DND-41 (cell line): ENCODE results near the gene DTX3L.

Source experiments
- ATAC-seq: fragments of 200-7000 bp; cut with Tn5 transposase; 3 replicates; pipeline ENCODE4 v1.9.1; 2021; ENCODE audit warnings: low read depth; ENCODE audit not compliant: insufficient read depth
- DNase-seq: peaks from one replicate; pipeline ENCODE4 v3.0.0-alpha.2; 2020
- H2AFZ ChIP-seq: 2 replicates; pipeline ENCODE4 v1.6.0; 2012; ENCODE audit warnings: low read depth, low read length
- H3K27ac ChIP-seq: 2 replicates; pipeline ENCODE4 v1.5.1; 2012; ENCODE audit warnings: low read length, inconsistent platforms
- H3K27me3 ChIP-seq: fragments of 200-600 bp; sonication (generic); 2 replicates; pipeline ENCODE4 v1.6.0; 2012; ENCODE audit warnings: low read length, mild to moderate bottlenecking, inconsistent platforms; ENCODE audit not compliant: insufficient read depth, poor library complexity
- H3K36me3 ChIP-seq: 2 replicates; pipeline ENCODE4 v1.5.1; 2012; ENCODE audit warnings: low read length, inconsistent platforms; ENCODE audit not compliant: insufficient read depth
- H3K4me1 ChIP-seq: 2 replicates; pipeline ENCODE4 v1.5.1; 2012; ENCODE audit warnings: mild to moderate bottlenecking, low read length; ENCODE audit not compliant: insufficient read depth
- H3K4me2 ChIP-seq: 2 replicates; pipeline ENCODE4 v1.6.0; 2012; ENCODE audit warnings: mild to moderate bottlenecking, moderate library complexity, low read length, inconsistent platforms; ENCODE audit not compliant: insufficient read depth
- H3K4me3 ChIP-seq, 2 experiments: fragments of 200-600 bp in 1 of 2; shearing (Covaris generic) in 1 of 2; 2 replicates each; pipeline ENCODE4 v1.5.1; 2012 to 2016; ENCODE audit warnings: inconsistent platforms in 2 of 2, low read length in 2 of 2, mild to moderate bottlenecking in 2 of 2, low read depth in 1 of 2, moderate library complexity in 1 of 2
- H3K79me2 ChIP-seq: 2 replicates; pipeline ENCODE4 v1.6.0; 2012; ENCODE audit warnings: low read length, inconsistent platforms; ENCODE audit not compliant: insufficient read depth
- H3K9ac ChIP-seq: 2 replicates; pipeline ENCODE4 v1.6.0; 2012; ENCODE audit warnings: low read depth, mild to moderate bottlenecking, inconsistent platforms, low read length, moderate library complexity
- H3K9me3 ChIP-seq: 2 replicates; pipeline ENCODE4 v1.5.1; 2012; ENCODE audit warnings: low read length, moderate library complexity, mild to moderate bottlenecking, inconsistent platforms; ENCODE audit not compliant: insufficient read depth, severe bottlenecking
- H4K20me1 ChIP-seq: 2 replicates; pipeline ENCODE4 v1.6.0; 2012; ENCODE audit warnings: low read length; ENCODE audit not compliant: insufficient read depth
- EZH2 ChIP-seq: IDR thresholded peaks from 3 replicates; pipeline ENCODE4 v1.6.1; 2012; ENCODE audit warnings: borderline replicate concordance, low read depth, mild to moderate bottlenecking, moderate library complexity, low read length, inconsistent platforms; ENCODE audit not compliant: severe bottlenecking
- TF ChIP-seq, protein P1 (sequence below): IDR thresholded peaks from 2 replicates; pipeline ENCODE4 v1.5.1; 2012; ENCODE audit warnings: borderline replicate concordance, low read length, moderate library complexity, mild to moderate bottlenecking; ENCODE audit not compliant: poor library complexity, severe bottlenecking; ENCODE audit errors: extremely low read depth

Gene DTX3L

DNA sequence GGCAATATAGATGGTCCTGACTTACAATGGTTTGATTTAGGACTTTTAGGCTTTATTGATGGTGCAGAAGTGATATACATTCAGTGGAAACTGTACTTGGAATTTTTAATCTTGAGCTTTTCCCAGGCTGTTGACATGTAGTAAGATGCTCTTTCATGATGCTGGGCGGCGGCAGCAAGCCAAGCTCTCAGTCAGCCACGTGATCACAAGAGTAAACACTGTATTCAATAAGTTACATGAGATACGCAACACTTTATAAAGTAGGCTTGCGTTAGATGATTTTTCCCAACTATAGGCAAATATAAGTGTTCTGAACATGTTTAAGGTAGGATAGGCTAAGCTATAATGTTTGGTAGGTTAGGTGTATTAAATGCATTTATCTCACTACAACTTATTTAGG lies 18.0 kb upstream of the DTX3L start:
- Histone ChIP-seq H3K27ac (no peak overlapping the region), H4K20me1 (no peaks in the 10 kb centered on the region), H3K4me1 (no peaks in the 10 kb centered on the region), H3K4me2 (no peak overlapping the region), H3K4me3 (no peak overlapping the region), H3K9me3 (no peaks in the 10 kb centered on the region), H3K36me3 (peaks cover 69% of the 10 kb centered on the region; the same call in 1 of the 2 replicates), H3K79me2 (no peaks in the 10 kb centered on the region), H2AFZ (no peak overlapping the region), H3K9ac (no peak overlapping the region), H3K27me3 (no peaks in the 10 kb centered on the region)
- no peak for DNase-seq
- ATAC-seq, result no peak
- TF ChIP-seq EZH2, result no peak
- TF ChIP-seq, protein P1, sequence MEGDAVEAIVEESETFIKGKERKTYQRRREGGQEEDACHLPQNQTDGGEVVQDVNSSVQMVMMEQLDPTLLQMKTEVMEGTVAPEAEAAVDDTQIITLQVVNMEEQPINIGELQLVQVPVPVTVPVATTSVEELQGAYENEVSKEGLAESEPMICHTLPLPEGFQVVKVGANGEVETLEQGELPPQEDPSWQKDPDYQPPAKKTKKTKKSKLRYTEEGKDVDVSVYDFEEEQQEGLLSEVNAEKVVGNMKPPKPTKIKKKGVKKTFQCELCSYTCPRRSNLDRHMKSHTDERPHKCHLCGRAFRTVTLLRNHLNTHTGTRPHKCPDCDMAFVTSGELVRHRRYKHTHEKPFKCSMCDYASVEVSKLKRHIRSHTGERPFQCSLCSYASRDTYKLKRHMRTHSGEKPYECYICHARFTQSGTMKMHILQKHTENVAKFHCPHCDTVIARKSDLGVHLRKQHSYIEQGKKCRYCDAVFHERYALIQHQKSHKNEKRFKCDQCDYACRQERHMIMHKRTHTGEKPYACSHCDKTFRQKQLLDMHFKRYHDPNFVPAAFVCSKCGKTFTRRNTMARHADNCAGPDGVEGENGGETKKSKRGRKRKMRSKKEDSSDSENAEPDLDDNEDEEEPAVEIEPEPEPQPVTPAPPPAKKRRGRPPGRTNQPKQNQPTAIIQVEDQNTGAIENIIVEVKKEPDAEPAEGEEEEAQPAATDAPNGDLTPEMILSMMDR, result no peak

DNA sequence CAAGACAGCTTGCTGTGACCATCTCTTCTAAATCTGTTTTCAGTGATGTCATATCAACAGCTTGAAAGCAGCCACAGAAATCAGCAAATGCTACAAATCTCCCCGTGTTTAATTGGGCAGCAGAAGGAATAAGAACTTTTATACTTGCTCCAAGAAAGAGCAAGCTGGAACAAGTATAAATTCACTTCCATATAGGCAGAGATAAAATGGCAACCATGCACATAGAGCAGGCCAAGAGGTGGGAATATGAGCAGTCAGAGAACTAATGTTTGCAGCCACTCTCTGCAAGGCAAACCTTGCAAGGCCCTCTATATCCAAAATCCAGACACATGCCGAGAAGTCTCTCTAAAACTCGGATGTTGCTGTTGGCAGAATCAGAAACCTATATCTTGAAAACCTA lies 16.1 kb upstream of the DTX3L start:
- Histone ChIP-seq H3K4me1 (no peaks in the 10 kb centered on the region), H3K9me3 (no peaks in the 10 kb centered on the region), H3K79me2 (no peaks in the 10 kb centered on the region), H2AFZ (no peak overlapping the region), H3K27me3 (no peaks in the 10 kb centered on the region), H3K9ac (no peak overlapping the region), H3K4me2 (no peak overlapping the region), H3K27ac (no peak overlapping the region), H4K20me1 (no peaks in the 10 kb centered on the region), H3K4me3 (no peak overlapping the region), H3K36me3 (peaks cover 76% of the 10 kb centered on the region; the same call in 1 of the 2 replicates)
- TF ChIP-seq EZH2, result no peak
- TF ChIP-seq, protein P1, result no peak
- no peak for DNase-seq
- no peak for ATAC-seq

DNA sequence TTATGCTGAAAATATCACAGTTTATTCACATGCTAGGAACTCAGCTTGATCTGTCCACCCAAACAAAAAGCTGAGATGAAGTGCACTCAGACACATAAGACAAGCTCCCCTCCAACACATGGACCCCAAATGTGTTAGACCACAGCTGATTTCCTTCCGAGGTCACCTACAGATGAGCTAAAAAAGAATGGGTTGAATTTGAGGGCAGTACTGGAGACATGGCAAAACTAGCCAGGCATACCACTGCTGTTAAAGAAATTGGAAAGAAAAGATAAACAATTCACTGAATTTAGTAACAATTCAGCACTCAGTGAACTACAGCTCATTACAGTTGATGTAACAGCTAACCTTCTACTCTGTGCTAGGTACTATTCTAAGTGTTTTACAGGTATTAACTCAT lies 15.5 kb upstream of the DTX3L start:
- H3K9me3 ChIP-seq, result no peaks in the 10 kb centered on the region
- H3K36me3 ChIP-seq, result peaks cover 79% of the 10 kb centered on the region; the same call in 1 of the 2 replicates
- H2AFZ ChIP-seq, result no peak overlapping the region
- no peak overlapping the region for H3K9ac ChIP-seq
- no peaks in the 10 kb centered on the region for H3K27me3 ChIP-seq
- ATAC-seq, result no peak
- TF ChIP-seq, protein P1, result no peak
- no peak for TF ChIP-seq EZH2
- no peaks in the 10 kb centered on the region for H3K4me1 ChIP-seq
- H3K79me2 ChIP-seq, result no peaks in the 10 kb centered on the region
- H3K27ac ChIP-seq, result no peak overlapping the region
- no peak overlapping the region for H3K4me2 ChIP-seq
- no peak overlapping the region for H3K4me3 ChIP-seq
- no peaks in the 10 kb centered on the region for H4K20me1 ChIP-seq
- DNase-seq, result no peak

DNA sequence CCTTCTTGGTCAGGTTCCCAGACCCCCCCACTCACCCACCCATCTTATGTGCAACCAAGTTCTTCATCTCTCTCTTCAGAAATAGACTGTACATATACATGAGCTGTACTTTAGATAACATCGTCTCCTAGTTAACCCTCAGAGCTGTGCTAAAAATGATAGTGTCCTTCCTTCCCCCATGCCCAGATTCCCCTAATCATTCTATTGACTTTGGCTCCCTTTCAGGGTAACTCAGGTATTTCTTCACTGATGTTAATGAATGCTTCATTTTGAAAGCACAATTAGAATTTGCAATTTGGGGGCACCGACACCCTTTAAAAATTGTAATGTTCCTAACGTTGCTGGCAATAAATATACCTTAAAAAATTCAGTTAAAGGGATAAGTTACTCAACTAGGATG lies 11.0 kb upstream of the DTX3L start:
- DNase-seq (no peak), ATAC-seq (no peak)
- no peak for TF ChIP-seq EZH2
- TF ChIP-seq, protein P1, result no peak
- Histone ChIP-seq H3K9me3 (no peaks in the 10 kb centered on the region), H3K36me3 (peaks cover 80% of the 10 kb centered on the region), H3K4me3 (no peak overlapping the region), H3K27me3 (no peaks in the 10 kb centered on the region), H4K20me1 (no peaks in the 10 kb centered on the region), H2AFZ (no peak overlapping the region), H3K4me1 (no peaks in the 10 kb centered on the region), H3K27ac (no peak overlapping the region), H3K79me2 (no peaks in the 10 kb centered on the region), H3K4me2 (no peak overlapping the region), H3K9ac (no peak overlapping the region)
